Sigmoid colon (tissue), 4 donors: ENCODE data around the gene SPAG16.

ENCODE experiments used
- CTCF ChIP-seq, 4 experiments: fragments of 450-650 bp in 3 of 4; fragments of 200-600 bp in 1 of 4; IDR thresholded peaks; one replicate each; pipeline ENCODE4 v1.5.1; 2016 to 2019; ENCODE audit warnings: antibody characterized with exemption in 4 of 4, mild to moderate bottlenecking in 3 of 4, moderate library complexity in 2 of 4
- POLR2AphosphoS5 ChIP-seq, 4 donors: sonication (generic); formaldehyde crosslinking; IDR thresholded peaks; one replicate each; pipeline ENCODE4 v1.6.1; 2017; ENCODE audit warnings: antibody characterized with exemption in 4 of 4

DNA sequence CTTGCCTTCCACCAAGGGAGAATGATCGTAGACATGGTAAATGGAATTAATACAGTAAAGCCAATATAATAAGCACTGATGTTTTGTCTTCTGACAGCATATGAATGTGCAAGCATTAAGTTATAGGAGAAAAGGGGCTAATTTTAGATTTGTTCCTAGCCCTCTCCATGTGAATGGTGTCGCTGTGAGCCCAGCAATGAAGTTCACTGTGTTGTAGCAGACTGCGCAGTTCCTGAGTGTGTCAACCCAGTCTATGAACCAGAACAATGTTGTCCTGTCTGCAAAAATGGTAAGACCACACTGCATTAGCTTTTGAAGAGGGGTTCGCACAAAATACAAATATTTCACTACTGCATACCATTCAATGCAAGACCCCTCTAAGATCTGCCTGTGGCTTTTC lies 1152.2 kb downstream of the SPAG16 start:
- TF ChIP-seq CTCF (IDR thresholded peaks at IDR 0.05) = no peak
- TF ChIP-seq POLR2AphosphoS5 (IDR thresholded peaks at IDR 0.05) = no peak
